Stimulated activated CD8-positive, alpha-beta memory T cell treated with anti-CD3 and anti-CD28 coated beads, Interleukin-7, amount 100 ng/mL, for 1 hour (primary cell): ENCODE results near the gene C7orf25.

Experiments
- DNase-seq, 2 donors: peaks; one replicate each; pipeline ENCODE4 v3.0.0-alpha.2; 2020; ENCODE audit warnings: low read depth in 2 of 2

Gene C7orf25

GRCh38 chr7:42911454-42912447, at the start of gene C7orf25:
Gene C7orf25, minus strand, starts transcription at chr7:42912070. Its CDS starts 1,170 bp downstream, at chr7:42910900.
- peak; percentile 89 to 91 for DNase-seq

- no peak for DNase-seq
These were observed 49.3 kb upstream of the C7orf25 start for GRCh38 chr7:42961170-42961569.

DNA sequence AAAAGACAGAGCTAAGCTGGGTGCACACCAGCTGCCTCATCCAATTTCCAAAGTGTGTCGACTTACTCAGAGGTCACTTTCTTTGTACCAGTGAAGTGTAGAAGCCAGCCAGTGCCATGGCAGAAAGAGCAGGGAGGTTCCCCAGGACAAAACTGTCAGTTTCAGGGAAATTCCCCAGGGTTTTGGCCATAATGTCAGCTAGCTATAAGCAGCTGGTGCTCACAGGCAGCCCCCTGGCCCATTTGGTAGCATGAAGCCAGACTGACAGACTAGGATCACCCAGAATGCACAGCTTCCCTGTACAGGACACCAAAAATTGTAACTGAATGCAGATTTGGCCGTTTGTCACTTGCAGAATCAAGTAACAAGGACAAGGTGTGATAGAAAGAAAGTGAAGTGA, 48.9 kb upstream of the C7orf25 start:
- no peak for DNase-seq

DNA sequence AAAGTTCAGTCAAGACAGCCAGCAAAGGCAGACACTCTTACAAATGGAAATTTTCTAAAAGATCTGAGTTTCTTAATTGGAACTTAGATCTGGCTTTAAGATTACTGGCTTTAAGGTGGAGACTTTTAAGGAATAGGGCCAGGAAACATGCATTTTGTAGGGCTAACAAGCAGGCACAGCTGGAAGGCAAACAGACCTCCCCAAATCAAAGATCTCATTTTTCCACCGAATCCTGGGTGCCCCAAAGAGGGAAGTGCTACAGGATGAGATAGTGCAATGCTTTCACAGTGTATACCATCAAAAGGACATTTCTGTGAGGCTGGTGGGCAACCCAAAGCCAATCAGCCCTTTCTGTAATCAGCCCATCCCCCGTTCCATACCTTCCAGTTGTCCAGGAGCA, 47.7 kb upstream of the C7orf25 start:
- DNase-seq, result no peak

- no peak for DNase-seq
These were observed 44.2 kb upstream of the C7orf25 start for GRCh38 chr7:42956062-42956461.

DNA sequence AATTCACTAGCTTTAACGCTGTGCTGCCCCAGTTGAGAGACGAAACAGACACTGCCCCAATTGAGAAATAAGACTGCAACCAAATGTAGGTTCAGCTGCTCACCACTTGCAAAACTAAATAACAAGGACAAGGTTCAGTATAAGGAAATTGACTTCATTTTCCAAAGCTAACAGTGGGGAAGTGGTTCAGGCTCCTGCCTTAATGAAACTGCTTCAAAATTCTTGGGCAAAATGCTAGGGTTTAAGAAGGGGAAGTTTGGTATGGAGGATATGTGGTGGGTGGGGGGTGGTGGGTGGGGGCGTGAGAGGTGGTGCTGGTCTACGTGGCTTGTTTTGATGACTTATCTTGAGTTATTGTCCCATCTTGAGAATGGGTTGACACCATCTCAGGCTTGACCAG, 42.1 kb upstream of the C7orf25 start:
- DNase-seq, result no peak

DNA sequence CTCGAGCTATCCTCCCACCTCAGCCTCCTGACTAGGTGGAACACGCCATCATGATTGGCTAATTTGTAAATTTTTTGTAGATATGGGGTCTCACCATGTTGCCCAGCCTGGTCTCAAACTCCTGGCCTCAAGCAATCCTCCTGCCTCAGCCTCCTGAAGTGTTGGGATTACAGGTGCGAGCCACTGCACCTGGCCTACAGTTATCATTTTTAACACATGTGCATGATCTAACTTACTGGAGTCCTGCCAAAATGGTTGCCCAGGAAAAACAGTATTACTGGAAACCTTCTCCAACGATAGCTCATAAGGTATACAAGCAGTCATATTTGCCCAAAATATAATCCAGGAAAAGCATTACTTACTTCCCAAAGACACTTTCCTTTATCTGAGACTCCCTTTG, 40.5 kb upstream of the C7orf25 start:
- DNase-seq, result no peak

- no peak for DNase-seq
These were observed 38.5 kb upstream of the C7orf25 start for GRCh38 chr7:42950417-42950816.

DNA sequence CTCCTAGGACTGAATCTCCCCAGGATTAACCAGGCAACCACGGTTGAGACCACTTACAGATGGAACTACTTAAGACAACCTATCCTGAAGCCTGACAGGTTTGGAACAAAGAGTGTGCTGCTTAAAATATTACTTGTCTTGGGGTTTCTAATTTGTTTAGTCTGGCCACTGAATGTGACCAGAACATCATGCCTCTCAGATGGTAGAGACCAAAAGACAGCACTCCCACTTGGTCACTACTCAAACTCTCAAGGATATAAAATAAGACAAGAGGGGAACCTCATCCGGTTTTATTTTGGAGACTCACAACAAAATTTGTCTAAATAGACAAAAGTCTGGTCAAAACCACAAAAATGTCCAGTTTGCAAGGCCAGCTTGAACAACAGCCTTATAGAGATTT, 35.7 kb upstream of the C7orf25 start:
- no peak for DNase-seq

DNA sequence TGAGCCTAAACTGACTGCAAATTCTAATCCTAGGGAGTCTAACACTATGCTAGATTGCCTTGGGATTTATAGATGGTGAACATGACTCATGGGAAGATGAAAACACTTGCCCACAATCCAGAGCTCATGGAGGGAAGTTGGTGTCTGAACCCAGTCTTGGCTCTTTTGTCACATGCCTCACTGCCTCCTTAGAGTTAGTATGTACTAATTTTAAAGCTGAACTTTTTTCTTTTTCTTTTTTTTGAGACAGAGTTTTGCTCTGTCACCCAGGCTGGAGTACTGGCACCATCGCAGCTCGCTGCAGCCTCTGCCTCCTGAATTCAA, 34.7 kb upstream of the C7orf25 start:
- DNase-seq, result no peak

DNA sequence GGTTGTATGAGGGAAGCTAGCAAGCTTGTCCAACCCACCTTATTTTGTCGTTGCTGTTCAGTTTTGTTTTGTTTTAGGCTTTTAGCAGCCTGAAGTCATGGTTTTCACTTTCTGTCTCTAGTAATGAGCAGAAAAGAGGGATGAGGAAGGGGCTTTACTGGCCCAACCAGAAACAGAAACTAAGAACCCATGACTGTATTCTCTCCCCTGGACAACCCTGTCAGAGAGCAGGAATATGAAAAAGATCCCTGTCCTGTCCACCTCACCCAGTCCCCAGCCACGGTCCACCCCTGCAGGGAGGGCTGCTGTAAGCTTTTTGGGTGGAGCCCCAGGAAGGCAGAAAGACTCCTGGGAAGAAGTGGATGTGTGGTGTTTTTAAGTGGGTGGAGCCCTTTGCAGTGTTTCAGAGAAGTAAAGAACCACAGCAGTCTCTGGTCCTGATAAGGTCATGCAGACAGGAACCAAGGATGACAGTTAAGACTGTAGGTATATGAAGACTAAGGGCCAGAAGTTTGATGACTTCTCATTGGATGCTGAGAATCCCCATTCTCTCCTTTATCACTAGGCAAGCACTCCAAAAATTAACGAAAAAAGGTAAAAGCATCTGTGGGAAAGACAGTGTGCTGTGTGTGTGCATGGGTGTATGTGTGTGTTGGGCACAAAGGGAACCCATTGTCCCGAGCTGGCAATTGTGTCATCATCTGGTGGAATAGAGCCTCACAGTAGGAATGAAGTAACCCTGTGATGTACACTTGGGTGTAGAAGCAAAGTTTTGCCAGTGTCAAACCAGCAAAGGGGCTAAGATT, 34.2 kb upstream of the C7orf25 start:
- no peak for DNase-seq

DNA sequence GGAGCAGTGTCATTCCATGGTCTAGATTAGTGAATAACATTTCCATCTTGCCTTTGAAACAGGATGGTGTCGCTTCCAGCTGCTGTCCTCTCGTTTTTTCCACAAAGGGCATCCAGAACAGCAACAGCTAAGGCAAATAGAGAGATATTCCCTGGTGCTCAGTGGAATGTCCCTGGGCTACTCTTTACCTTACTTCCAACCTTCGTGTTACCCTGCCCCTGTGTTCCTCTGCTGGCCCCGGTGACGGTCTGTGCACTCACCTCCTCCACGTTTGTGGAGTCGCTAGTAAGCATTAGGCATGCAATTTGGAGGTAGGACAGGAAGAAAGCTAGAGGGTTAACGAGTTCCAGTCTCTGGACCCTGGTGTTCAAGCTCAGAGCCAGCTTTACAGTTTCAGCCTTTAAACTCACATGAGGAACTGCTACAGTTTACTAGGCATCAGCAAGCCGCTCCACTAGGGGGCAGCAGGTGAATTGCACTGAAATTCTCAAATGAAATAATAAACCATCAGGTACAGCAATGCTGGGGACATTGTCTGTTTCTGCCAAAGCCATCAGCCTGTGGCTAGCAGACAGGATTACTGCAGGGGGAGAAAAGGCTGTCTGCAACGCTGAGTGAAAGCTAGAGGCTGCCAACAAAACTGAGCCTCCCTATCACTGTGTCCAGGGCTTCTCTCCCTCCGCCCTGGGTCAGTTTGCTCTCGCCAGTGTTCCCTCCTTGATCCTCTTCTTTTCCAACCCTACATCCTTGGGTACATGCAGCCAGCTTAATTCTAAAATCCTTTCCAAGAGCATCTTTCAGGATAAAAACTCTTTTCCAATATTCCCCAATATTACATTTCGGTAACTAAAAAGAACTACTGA, 29.3 kb upstream of the C7orf25 start:
- DNase-seq, result peak; percentile 49 to 63

GRCh38 chr7:42939457-42940240, 27.8 kb upstream of the C7orf25 start:
- DNase-seq, result no peak

DNA sequence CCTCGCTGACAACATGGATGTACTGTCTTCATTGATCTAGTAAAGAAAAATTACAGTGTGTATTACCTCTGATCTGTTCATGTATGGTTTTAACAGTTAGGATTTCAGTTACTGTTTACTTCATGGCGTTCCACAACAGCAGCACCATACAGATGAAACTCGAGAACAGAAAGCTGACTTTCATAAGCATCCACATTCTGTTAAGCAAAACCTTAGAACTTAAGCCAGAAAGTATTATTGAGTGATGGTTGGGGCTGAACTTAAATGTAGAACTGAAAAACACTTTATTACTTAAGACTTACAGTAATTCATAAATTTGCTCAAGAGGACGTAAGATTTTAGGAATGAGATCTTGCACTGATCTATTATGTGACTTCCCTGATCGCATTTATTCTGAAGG, 24.0 kb upstream of the C7orf25 start:
- no peak for DNase-seq

DNA sequence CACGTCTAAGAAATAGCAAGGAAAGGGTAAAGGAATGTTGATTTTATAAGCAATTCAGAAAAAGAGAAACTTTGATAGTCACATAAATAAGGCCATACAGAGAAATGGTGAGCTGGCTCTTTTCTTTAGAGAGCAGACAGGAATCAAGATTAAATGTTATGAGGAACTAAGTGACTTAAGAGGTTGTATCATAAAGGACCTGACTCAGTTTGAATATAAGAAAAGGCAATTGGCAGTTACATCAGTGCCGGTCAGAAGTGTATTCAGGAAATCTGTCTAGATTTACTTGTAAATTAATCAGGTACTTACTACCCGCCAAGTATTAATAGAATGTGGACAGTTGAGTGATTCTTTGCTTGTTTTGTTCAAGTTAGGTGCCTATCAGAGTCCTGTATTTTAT, 22.4 kb upstream of the C7orf25 start:
- no peak for DNase-seq

GRCh38 chr7:42932811-42933591, 21.1 kb upstream of the C7orf25 start:
- no peak for DNase-seq

- DNase-seq, result peak; percentile 85 to 86
These were observed 20.2 kb upstream of the C7orf25 start, which contains the start of the genes MRPL32 and PSMA2 for GRCh38 chr7:42931834-42932651. Gene MRPL32, plus strand, starts transcription at chr7:42932376. Its CDS starts 11 bp downstream, at chr7:42932387. Gene PSMA2, minus strand, starts transcription at chr7:42932174. Its CDS starts 16 bp downstream, at chr7:42932158.

- DNase-seq, result no peak
These were observed 19.6 kb upstream of the C7orf25 start for GRCh38 chr7:42931447-42931833.

- DNase-seq, result no peak
These were observed 19.0 kb upstream of the C7orf25 start for GRCh38 chr7:42930889-42931288.
